ENCODE results near the gene CNTLN. TPM values are rescaled to one million over a fixed set of nuclear protein-coding genes. Genes with fewer than 3 reads are reported as not detected.

CNTLN gene
- total and polyA plus RNA-seq, 2 of the 8 experiments (the other 6 are each of a cell fraction or from before 2014, with no cell fraction given), result 4.8 to 10.8 TPM

DNA sequence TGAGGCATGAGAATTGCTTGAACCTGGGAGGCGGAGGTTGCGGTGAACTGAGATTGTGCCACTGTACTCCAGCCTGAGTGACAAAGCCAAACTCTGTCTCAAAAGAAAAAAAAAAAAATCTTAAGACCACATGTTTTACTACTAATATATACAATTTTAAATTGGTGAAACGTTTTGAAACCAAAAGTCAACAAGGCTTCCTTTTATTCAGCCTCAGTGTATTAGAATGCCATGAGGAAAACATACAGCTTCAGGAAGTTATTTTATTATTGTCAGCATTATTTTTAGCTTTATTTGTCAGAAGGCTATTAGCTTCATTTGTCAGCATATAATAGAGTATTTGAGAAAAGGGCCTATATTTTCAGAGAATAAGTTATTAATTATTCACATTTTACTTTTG lies 280.1 kb downstream of the CNTLN start (continued):
- TF ChIP-seq EP300 (IDR thresholded peaks at IDR 0.05; ENCODE audit: borderline replicate concordance in 1 of 2, low read depth in 2 of 2, low read length in 2 of 2) (no peak), SUZ12 (IDR thresholded peaks at IDR 0.05; ENCODE audit: low read length) (no peak), MAFK (IDR thresholded peaks at IDR 0.05; ENCODE audit: low read depth, low read length) (no peak), CTBP2 (IDR thresholded peaks at IDR 0.05; ENCODE audit: borderline replicate concordance, insufficient read depth, insufficient read length, low read length) (no peak)
- TF ChIP-seq, protein P1, sequence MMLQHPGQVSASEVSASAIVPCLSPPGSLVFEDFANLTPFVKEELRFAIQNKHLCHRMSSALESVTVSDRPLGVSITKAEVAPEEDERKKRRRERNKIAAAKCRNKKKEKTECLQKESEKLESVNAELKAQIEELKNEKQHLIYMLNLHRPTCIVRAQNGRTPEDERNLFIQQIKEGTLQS (IDR thresholded peaks at IDR 0.05; ENCODE audit: insufficient read depth, low read depth, low read length), result no peak
